ENCODE measurements around the gene ACSM3. TPM values are rescaled to one million over a fixed set of nuclear protein-coding genes. Genes with fewer than 3 reads are reported as not detected.

ACSM3 gene
- total RNA-seq, 2 experiments from 2014 or later, result 4.6 to 6.2 TPM

GRCh38 chr16:20844588-20844987 lies 80.8 kb downstream of the ACSM3 start:
- peaks cover 23% of the 10 kb centered on the region for H3K4me1 Mint-ChIP-seq (ENCODE audit: low read depth)
- H3K4me1 ChIP-seq (ENCODE audit: insufficient read depth, low read length), result peaks cover 16% of the 10 kb centered on the region
- no peaks in the 10 kb centered on the region for H3K27me3 ChIP-seq (ENCODE audit: control insufficient read depth in 1 of 2, insufficient read depth in 2 of 2, low read length in 2 of 2)
- TF ChIP-seq CTCF (IDR thresholded peaks at IDR 0.05), result no peak
- no peaks in the 10 kb centered on the region for H3K36me3 Mint-ChIP-seq (ENCODE audit: low read depth)
- no peak overlapping the region for H3K4me3 ChIP-seq (ENCODE audit: low read length)
- H3K9me3 ChIP-seq (ENCODE audit: control insufficient read depth in 1 of 2, insufficient read depth in 1 of 2, low read length in 2 of 2), result no peaks in the 10 kb centered on the region
- no peaks in the 10 kb centered on the region for H3K27me3 Mint-ChIP-seq
- CTCF ChIA-PET, result interaction anchor here (1.1 kb wide), 1 partner anchor 258 kb away, joined by 3 read pairs; no protein-coding TSS in a partner anchor
- intact Hi-C loops (cut with DNase I, micrococcal nuclease), result loop anchor here in 1 of 2 experiments (2.0 kb wide), 1 partner anchor 46 kb away; no protein-coding TSS in a partner anchor
- DNase-seq, result peak in 5 of 14 experiments; percentile 14 to 50 (median 36)
- POLR2A ChIA-PET, result interaction anchor here (1.0 to 2.4 kb wide), 4 partner anchors 30 to 103 kb away, joined by 4 to 10 read pairs (median 6); partner anchors contain the start of genes DCUN1D3, LYRM1 and THUMPD1
- peak overlapping the region in 1 of 2 donors; percentile 47 for H3K27ac ChIP-seq (ENCODE audit: low read depth in 1 of 2, low read length in 2 of 2)
- H3K4me3 Mint-ChIP-seq, result peak overlapping the region; percentile 50
- ATAC-seq (ENCODE audit: poor library complexity), result peak; percentile 82
- H3K36me3 ChIP-seq (ENCODE audit: insufficient read depth, low read length), result no peaks in the 10 kb centered on the region
- peak overlapping the region; percentile 62 for H3K27ac Mint-ChIP-seq
- no peaks in the 10 kb centered on the region for H3K9me3 Mint-ChIP-seq

GRCh38 chr16:20846030-20846429 lies 82.2 kb downstream of the ACSM3 start:
- CTCF ChIA-PET, result no interaction called here
- Histone ChIP-seq H3K4me3 (ENCODE audit: low read length) (no peak overlapping the region), H3K36me3 (ENCODE audit: insufficient read depth, low read length) (no peaks in the 10 kb centered on the region), H3K9me3 (ENCODE audit: control insufficient read depth in 1 of 2, insufficient read depth in 1 of 2, low read length in 2 of 2) (no peaks in the 10 kb centered on the region), H3K4me1 (ENCODE audit: insufficient read depth, low read length) (peaks cover 19% of the 10 kb centered on the region), H3K27ac (ENCODE audit: low read depth in 1 of 2, low read length in 2 of 2) (no peak overlapping the region), H3K27me3 (ENCODE audit: control insufficient read depth in 1 of 2, insufficient read depth in 2 of 2, low read length in 2 of 2) (no peaks in the 10 kb centered on the region)
- Mint-ChIP-seq H3K4me1 (ENCODE audit: low read depth) (peaks cover 29% of the 10 kb centered on the region), H3K36me3 (ENCODE audit: low read depth) (no peaks in the 10 kb centered on the region), H3K27me3 (no peaks in the 10 kb centered on the region), H3K27ac (no peak overlapping the region), H3K9me3 (no peaks in the 10 kb centered on the region), H3K4me3 (no peak overlapping the region)
- no peak for TF ChIP-seq CTCF (IDR thresholded peaks at IDR 0.05)
- intact Hi-C loops (cut with DNase I, micrococcal nuclease), result loop anchor here in 1 of 2 experiments (5.0 kb wide), 1 partner anchor 451 kb away; no protein-coding TSS in a partner anchor
- POLR2A ChIA-PET, result no interaction called here
- DNase-seq (no peak), ATAC-seq (ENCODE audit: poor library complexity) (no peak)

- H3K27ac Mint-ChIP-seq, result no peak overlapping the region
- Histone ChIP-seq H3K36me3 (ENCODE audit: insufficient read depth, low read length) (no peaks in the 10 kb centered on the region), H3K27me3 (ENCODE audit: control insufficient read depth in 1 of 2, insufficient read depth in 2 of 2, low read length in 2 of 2) (no peaks in the 10 kb centered on the region), H3K4me1 (ENCODE audit: insufficient read depth, low read length) (peaks cover 19% of the 10 kb centered on the region), H3K9me3 (ENCODE audit: control insufficient read depth in 1 of 2, insufficient read depth in 1 of 2, low read length in 2 of 2) (no peaks in the 10 kb centered on the region), H3K27ac (ENCODE audit: low read depth in 1 of 2, low read length in 2 of 2) (no peak overlapping the region), H3K4me3 (ENCODE audit: low read length) (no peak overlapping the region)
- ChIA-PET POLR2A (no interaction called here), CTCF (interaction anchor here (0.7 kb wide), 1 partner anchor 406 kb away, joined by 3 read pairs; no protein-coding TSS in a partner anchor)
- peaks cover 29% of the 10 kb centered on the region for H3K4me1 Mint-ChIP-seq (ENCODE audit: low read depth)
- DNase-seq (no peak), ATAC-seq (ENCODE audit: poor library complexity) (no peak)
- no peaks in the 10 kb centered on the region for H3K27me3 Mint-ChIP-seq
- intact Hi-C loops (cut with DNase I, micrococcal nuclease), result loop anchor here in 1 of 2 experiments (5.0 kb wide), 1 partner anchor 451 kb away; no protein-coding TSS in a partner anchor
- no peaks in the 10 kb centered on the region for H3K9me3 Mint-ChIP-seq
- H3K4me3 Mint-ChIP-seq, result no peak overlapping the region
- no peak for TF ChIP-seq CTCF (IDR thresholded peaks at IDR 0.05)
- no peaks in the 10 kb centered on the region for H3K36me3 Mint-ChIP-seq (ENCODE audit: low read depth)
Measured at GRCh38 chr16:20846551-20846950, 82.7 kb downstream of the ACSM3 start.

Other genes starting within 250 kb of the ACSM3 start
- not detected for gene ACSM2B, start 187.6 kb upstream of the ACSM3 start, total RNA-seq
- gene ACSM1, start 66.3 kb upstream of the ACSM3 start, total RNA-seq, result under 1 TPM; 0.17 to 0.36 TPM
- 100 to 1,000 TPM; 105 to 107 TPM for gene THUMPD1, start 22.2 kb upstream of the ACSM3 start, total RNA-seq
- under 1 TPM; 0.25 to 0.45 TPM for gene ERI2, start 42.5 kb downstream of the ACSM3 start, total RNA-seq
- under 1 TPM in 1 of 2 experiments, not detected in 1; 0.56 TPM for gene REXO5, start 42.5 kb downstream of the ACSM3 start, total RNA-seq
- 1 to 10 TPM; 1.9 TPM for gene DCUN1D3, start 136.3 kb downstream of the ACSM3 start, total RNA-seq
- gene LYRM1, start 136.8 kb downstream of the ACSM3 start, total RNA-seq, result 10 to 100 TPM; 13.3 to 14.0 TPM

All from CD4-positive, alpha-beta T cell (primary cell).